HG03045 (cell line): ENCODE measurements around the gene DAPK1.

Experiments used
- ATAC-seq: cut with Tn5 transposase; IDR thresholded peaks from one replicate; pipeline ENCODE4 v1.9.1; 2021; ENCODE audit warnings: mild to moderate bottlenecking, moderate library complexity; ENCODE audit not compliant: unreplicated experiment

Gene DAPK1

DNA sequence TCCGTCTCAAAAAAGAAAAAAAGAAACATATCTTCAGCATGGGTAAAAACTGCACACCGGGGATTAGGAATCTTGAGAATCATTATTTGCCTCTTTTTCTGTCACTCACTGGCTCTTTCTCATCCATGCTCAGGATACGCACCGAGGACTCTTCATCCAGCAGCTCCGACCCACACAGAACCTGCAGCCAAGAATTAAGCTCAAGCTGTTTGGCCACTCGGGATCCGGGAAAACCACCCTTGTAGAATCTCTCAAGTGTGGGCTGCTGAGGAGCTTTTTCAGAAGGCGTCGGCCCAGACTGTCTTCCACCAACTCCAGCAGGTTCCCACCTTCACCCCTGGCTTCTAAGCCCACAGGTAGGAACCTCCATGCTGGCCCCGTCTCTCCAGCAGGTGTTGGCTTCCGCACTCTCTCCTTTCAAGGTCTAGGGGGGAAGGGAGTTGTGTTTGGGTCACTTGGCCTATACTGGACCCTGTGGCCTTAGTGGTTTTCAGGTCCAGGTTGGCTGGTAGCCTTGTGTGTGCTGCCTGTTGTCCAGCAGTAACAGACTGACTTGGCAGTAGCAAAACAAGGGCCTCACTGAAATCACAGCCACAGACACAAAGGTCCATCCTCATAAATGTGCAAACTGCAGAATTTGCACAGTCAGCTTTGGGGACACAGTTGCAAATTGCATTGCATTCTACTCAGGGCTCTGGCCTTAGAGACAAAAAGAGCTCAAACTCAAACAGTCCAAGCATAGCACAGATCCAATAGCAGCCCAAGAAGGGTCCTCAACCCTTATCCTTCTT lies 183.8 kb downstream of the DAPK1 start:
- ATAC-seq, result no peak

DNA sequence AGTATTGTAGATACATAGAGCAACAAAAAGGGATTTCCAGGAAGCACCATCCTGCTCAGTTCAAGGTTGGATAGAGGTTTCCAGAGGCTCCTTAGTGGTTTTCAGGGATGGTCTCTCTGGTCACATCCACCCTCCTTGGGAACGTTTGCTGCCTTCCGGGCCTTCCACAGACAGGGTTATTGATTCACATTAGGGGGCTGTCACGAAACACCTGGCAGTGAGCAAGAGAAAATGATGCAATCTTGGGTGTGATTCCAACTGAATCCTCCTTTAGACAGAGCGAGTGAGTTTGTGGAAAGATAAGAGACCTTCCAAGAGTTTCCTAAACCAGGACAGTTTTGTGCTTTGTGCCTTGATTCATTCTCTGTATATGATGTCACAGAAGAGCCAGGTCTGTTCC lies 184.4 kb downstream of the DAPK1 start:
- ATAC-seq, result no peak

- no peak for ATAC-seq
Observed at GRCh38 chr9:87682618-87683017, 185.0 kb downstream of the DAPK1 start.

GRCh38 chr9:87683751-87684626 lies 186.3 kb downstream of the DAPK1 start:
- no peak for ATAC-seq

GRCh38 chr9:87684627-87685219 lies 187.1 kb downstream of the DAPK1 start:
- ATAC-seq, result no peak

- no peak for ATAC-seq
Observed at GRCh38 chr9:87685441-87685840, 187.8 kb downstream of the DAPK1 start.

- no peak for ATAC-seq
Observed at GRCh38 chr9:87685871-87686519, 188.3 kb downstream of the DAPK1 start.

DNA sequence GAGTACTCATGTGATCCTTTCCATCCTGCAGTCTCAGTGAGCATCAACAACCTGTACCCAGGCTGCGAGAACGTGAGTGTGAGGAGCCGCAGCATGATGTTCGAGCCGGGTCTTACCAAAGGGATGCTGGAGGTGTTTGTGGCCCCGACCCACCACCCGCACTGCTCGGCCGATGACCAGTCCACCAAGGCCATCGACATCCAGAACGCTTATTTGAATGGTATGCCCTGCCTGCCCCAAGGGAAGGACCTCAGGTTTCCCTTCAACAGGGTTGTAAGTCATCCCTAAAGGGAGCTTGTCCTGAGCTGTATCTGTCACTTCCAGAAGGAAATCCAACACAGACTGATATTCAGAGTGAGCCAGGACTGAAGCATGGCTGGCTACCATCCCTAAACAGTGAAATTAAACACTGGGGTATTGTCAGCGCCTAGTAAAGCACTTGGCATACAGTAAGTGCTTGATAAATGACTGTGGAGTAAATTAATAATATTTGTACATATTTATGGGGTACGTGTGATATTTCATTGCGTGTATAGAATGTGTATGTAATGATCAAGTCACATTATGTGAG lies 188.9 kb downstream of the DAPK1 start:
- ATAC-seq, result no peak

DNA sequence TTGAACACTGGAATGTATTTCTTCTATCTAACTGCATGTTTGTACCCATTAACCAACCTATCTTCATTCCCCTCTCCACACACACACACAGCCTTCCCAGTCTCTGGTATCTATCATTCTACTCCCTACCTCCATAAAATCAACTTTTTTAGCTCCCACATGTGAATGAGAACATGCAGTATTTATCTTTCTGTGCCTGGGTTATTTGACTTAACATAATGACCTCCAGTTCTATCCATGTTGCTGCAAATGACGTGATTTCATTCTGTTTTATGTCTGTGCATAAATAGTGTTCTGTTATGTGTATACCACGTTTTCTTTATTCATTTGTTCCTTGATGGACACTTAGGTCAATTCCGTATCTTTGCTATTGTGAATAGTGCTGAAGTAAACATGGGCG lies 189.5 kb downstream of the DAPK1 start:
- no peak for ATAC-seq

DNA sequence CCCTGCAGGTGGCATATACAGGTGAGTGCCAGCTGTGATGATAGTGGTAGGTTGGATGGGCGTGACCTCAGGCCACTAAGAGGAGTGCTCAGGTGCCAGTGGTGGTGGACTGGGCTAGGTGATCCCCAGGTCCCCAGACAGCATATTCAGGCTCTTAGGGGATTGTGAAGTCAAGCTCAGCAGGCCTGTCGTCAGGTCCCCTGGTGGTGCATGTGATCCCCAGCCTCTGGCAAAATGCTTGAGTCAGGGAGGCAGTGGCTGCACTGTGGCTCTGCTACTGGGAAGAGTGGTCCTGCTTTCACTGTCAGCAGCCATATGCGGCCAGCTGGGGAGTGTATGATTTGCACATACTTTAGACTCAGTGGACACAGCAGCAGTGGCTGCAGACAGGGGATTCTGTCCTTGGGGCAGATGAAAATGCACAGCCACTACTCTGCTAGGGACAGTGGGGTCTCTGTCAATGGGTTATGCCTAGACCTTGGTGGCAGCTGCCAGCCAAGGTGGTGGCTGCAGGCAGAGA lies 196.6 kb downstream of the DAPK1 start:
- ATAC-seq, result no peak

- ATAC-seq, result no peak
Observed at GRCh38 chr9:87695523-87695922, 197.9 kb downstream of the DAPK1 start.

GRCh38 chr9:87696641-87697040 lies 199.0 kb downstream of the DAPK1 start:
- ATAC-seq, result no peak

DNA sequence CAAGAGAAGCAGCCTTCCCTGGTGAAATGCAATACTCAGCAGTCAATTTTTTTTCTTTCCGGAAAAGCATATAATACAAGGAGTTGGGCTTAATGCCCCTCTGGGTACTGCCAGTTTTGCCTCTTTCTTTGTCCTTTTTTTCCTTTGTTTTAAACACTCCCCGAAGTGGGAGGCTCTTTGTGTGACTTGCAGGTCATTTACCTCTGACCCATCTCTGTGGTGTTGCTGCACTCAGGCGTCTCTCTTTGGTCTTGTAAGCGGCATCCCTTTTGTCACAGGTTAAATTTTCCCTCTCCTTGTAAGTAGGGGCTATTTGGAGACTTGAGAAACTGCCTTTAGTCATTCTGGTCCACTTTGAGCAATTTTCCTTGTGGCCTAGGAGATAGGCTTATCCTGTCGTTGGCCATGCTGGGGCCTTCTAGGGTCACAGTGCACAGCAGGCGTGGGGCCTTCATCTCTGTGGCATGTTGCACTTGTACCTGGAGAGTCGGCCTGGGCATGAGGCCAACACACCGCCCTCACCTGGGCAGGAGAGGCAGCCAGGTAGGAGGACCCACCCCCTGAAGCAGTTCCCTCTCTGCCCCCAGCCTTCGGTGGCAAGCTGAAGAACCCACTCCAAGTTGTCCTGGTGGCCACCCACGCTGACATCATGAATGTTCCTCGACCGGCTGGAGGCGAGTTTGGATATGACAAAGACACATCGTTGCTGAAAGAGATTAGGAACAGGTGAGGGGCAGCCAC lies 200.6 kb downstream of the DAPK1 start:
- no peak for ATAC-seq

GRCh38 chr9:87699835-87700234 lies 202.2 kb downstream of the DAPK1 start:
- no peak for ATAC-seq

DNA sequence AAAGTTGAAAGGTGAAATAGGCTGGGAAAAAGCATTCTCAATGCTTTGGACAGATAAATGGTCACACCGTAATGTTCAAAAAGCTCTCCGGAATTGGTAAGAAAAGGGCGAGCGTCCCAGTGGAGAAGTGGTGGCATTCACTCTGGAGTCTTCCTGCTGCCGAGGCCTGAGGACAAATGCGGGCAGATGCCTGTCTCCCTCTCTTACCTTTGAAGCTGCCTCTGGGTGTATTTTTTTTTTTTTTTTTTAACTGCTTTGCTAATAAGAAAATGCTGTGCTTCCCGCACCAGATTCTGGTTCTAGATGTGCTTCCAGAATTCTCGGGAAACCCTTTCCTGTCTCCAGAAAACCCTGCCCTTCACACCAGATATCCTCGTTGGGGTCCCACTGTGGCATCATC lies 203.8 kb downstream of the DAPK1 start:
- ATAC-seq, result no peak

- no peak for ATAC-seq
Observed at GRCh38 chr9:87701931-87702421, 204.3 kb downstream of the DAPK1 start.

DNA sequence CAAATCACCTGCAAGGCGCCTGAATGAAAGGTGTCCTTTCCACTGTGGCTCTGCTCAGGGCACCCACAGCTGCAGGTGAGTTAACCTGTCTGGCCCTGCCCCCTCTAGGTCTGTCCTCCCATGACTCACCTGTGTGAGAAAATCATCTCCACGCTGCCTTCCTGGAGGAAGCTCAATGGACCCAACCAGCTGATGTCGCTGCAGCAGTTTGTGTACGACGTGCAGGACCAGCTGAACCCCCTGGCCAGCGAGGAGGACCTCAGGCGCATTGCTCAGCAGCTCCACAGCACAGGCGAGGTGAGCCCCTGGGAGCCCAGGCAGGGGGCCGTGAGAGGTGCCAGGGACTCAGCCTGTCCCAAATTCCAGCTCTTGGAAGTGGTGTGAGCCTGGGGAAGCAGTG lies 205.3 kb downstream of the DAPK1 start:
- ATAC-seq, result no peak

DNA sequence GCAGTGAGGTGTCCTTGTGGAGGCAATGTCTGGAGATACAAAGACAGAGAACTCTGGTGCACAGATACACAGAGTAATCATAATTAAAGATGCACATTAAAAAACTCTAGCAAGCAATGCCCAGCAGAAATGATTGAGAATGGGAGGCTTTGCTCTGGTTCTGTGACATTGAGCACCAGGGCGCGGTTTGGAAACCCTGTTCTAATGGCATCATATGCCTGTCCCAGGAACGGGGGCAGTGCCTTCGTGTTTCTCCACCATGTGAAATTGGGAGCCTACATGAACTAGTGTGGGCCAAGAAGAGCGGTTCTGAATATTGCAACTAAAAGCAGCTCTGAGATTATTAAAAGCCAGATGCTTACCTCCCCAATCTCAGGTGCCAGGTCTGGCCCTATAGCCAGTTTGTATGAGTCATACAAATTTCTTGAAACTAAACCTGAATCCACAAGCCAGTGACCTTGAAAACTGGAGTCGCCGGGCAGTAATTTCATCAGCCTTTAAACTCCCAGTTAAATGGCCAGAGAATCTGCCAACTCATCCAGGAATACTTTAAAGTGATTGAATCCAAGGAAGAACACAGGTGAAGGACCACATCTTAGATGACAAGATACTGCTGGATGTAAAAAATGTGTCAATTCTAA lies 206.1 kb downstream of the DAPK1 start:
- no peak for ATAC-seq

DNA sequence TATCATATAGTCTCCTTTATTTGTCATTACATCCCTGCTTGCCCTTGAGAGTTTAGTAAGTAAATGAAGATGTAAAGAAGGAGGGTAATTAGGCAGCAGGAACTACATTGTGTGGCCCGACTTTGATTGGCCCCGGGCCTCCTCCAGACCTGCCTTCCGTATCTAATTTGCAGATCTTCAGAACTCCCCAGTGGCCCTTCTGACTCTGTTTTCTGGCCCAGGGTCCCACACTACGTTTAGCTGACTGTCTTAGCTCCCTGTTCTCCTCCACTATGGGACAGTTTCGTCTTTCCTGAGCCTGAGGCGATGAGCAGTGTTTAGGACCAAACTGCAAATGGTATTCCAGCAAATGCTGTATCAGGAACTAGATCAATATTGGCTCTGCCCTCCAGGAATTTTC lies 206.7 kb downstream of the DAPK1 start:
- no peak for ATAC-seq
